SK-N-SH treated with all-trans-retinoic acid at 6 μM for 48 hours (cell line): ENCODE data around the gene TNIP3.

Experiments used
- ATAC-seq: fragments of 200-7000 bp; cut with Tn5 transposase; 3 replicates; pipeline ENCODE4 v1.9.1; 2020; ENCODE audit warnings: mild to moderate bottlenecking, moderate library complexity
- ARNTL ChIP-seq: fragments of 450-650 bp; formaldehyde crosslinking; IDR thresholded peaks from 2 replicates; pipeline ENCODE4 v1.5.0; 2020; ENCODE audit warnings: low read depth, mild to moderate bottlenecking, moderate library complexity, borderline replicate concordance
- BACH2 ChIP-seq: fragments of 250-450 bp; sonication (Bioruptor Pico); IDR thresholded peaks from 2 replicates; pipeline ENCODE4 v1.9.0; 2021; ENCODE audit warnings: mild to moderate bottlenecking, borderline replicate concordance
- CSDC2 ChIP-seq: fragments of 250-450 bp; sonication (Bioruptor Pico); IDR thresholded peaks from 2 replicates; pipeline ENCODE4 v1.5.0; 2020; ENCODE audit warnings: mild to moderate bottlenecking, moderate library complexity
- GLIS3 ChIP-seq: fragments of 250-450 bp; sonication (Bioruptor Pico); IDR thresholded peaks from 2 replicates; pipeline ENCODE4 v1.5.0; 2020; ENCODE audit warnings: mild to moderate bottlenecking, moderate library complexity
- ISL1 ChIP-seq: fragments of 250-450 bp; sonication (Bioruptor Pico); IDR thresholded peaks from 2 replicates; pipeline ENCODE4 v2.1.2; 2022; ENCODE audit warnings: mild to moderate bottlenecking, moderate library complexity
- RARB ChIP-seq: fragments of 250-450 bp; sonication (Bioruptor Pico); IDR thresholded peaks from 2 replicates; pipeline ENCODE4 v1.8.0; 2021; ENCODE audit warnings: mild to moderate bottlenecking, moderate library complexity
- SNAI2 ChIP-seq: fragments of 250-450 bp; sonication (Bioruptor Pico); IDR thresholded peaks from 2 replicates; pipeline ENCODE4 v1.5.0; 2020; ENCODE audit warnings: mild to moderate bottlenecking, moderate library complexity
- TCF4 ChIP-seq: fragments of 250-450 bp; sonication (Bioruptor Pico); IDR thresholded peaks from 2 replicates; pipeline ENCODE4 v1.8.0; 2021; ENCODE audit warnings: mild to moderate bottlenecking, moderate library complexity, borderline replicate concordance
- TOX ChIP-seq: fragments of 250-450 bp; sonication (Bioruptor Pico); IDR thresholded peaks from 2 replicates; pipeline ENCODE4 v1.8.0; 2021; ENCODE audit warnings: mild to moderate bottlenecking, moderate library complexity, borderline replicate concordance
- ZFP3 ChIP-seq: fragments of 250-450 bp; sonication (Bioruptor Pico); IDR thresholded peaks from 2 replicates; pipeline ENCODE4 v1.5.0; 2020; ENCODE audit warnings: mild to moderate bottlenecking, moderate library complexity
- ZNF565 ChIP-seq: fragments of 450-650 bp; formaldehyde crosslinking; conservative IDR thresholded peaks from 2 replicates; pipeline ENCODE4 v1.5.0; 2020; ENCODE audit warnings: low read depth, mild to moderate bottlenecking, moderate library complexity
- ZNF8 ChIP-seq: fragments of 450-650 bp; formaldehyde crosslinking; IDR thresholded peaks from 2 replicates; pipeline ENCODE4 v1.5.0; 2020; ENCODE audit warnings: mild to moderate bottlenecking, moderate library complexity
- TF ChIP-seq, protein P1 (sequence below): fragments of 250-450 bp; sonication (Bioruptor Pico); IDR thresholded peaks from 2 replicates; pipeline ENCODE4 v1.8.0; 2020; ENCODE audit warnings: mild to moderate bottlenecking, moderate library complexity, borderline replicate concordance
- TF ChIP-seq, protein P2 (sequence below): fragments of 250-450 bp; sonication (Bioruptor Pico); IDR thresholded peaks from 2 replicates; pipeline ENCODE4 v1.8.0; 2021; ENCODE audit warnings: low read depth, mild to moderate bottlenecking, moderate library complexity, borderline replicate concordance
- TF ChIP-seq, protein P3 (sequence below): fragments of 250-450 bp; sonication (Bioruptor Pico); IDR thresholded peaks from 2 replicates; pipeline ENCODE4 v1.5.0; 2020; ENCODE audit warnings: mild to moderate bottlenecking, moderate library complexity
- TF ChIP-seq, protein P4 (sequence below): fragments of 250-450 bp; sonication (Bioruptor Pico); IDR thresholded peaks from 2 replicates; pipeline ENCODE4 v1.5.1; 2021; ENCODE audit warnings: mild to moderate bottlenecking, moderate library complexity
- TF ChIP-seq, protein P5 (sequence below): fragments of 250-450 bp; sonication (Bioruptor Pico); IDR thresholded peaks from 2 replicates; pipeline ENCODE4 v1.5.1; 2020; ENCODE audit warnings: low read depth, mild to moderate bottlenecking, moderate library complexity

TNIP3 gene

DNA sequence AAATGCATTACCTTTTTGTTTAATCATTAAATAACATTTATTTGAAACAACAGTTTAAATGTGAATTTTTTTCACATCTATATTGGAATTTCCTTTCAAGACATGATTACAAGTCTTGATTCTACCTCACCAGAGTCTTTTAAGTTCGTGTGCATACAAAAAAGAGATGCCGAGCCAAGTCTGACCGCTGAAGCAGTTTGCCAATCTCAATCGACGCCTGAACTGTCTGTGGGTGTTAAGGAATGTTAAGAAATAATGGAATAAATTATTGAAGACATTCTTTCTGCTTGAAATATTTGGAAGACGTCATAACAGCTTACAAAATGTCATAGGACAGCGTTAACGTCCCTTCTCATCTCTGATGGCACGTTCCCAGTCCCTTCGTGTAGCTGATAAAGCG lies 27.9 kb upstream of the TNIP3 start:
- no peak for ATAC-seq
- TF ChIP-seq, protein P1, sequence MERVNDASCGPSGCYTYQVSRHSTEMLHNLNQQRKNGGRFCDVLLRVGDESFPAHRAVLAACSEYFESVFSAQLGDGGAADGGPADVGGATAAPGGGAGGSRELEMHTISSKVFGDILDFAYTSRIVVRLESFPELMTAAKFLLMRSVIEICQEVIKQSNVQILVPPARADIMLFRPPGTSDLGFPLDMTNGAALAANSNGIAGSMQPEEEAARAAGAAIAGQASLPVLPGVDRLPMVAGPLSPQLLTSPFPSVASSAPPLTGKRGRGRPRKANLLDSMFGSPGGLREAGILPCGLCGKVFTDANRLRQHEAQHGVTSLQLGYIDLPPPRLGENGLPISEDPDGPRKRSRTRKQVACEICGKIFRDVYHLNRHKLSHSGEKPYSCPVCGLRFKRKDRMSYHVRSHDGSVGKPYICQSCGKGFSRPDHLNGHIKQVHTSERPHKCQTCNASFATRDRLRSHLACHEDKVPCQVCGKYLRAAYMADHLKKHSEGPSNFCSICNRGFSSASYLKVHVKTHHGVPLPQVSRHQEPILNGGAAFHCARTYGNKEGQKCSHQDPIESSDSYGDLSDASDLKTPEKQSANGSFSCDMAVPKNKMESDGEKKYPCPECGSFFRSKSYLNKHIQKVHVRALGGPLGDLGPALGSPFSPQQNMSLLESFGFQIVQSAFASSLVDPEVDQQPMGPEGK: no peak
- no peak for TF ChIP-seq ZNF8 (CRISPR knock-in tag)
- no peak for TF ChIP-seq TCF4 (CRISPR knock-in tag)
- TF ChIP-seq ZNF565: no peak
- TF ChIP-seq, protein P2, sequence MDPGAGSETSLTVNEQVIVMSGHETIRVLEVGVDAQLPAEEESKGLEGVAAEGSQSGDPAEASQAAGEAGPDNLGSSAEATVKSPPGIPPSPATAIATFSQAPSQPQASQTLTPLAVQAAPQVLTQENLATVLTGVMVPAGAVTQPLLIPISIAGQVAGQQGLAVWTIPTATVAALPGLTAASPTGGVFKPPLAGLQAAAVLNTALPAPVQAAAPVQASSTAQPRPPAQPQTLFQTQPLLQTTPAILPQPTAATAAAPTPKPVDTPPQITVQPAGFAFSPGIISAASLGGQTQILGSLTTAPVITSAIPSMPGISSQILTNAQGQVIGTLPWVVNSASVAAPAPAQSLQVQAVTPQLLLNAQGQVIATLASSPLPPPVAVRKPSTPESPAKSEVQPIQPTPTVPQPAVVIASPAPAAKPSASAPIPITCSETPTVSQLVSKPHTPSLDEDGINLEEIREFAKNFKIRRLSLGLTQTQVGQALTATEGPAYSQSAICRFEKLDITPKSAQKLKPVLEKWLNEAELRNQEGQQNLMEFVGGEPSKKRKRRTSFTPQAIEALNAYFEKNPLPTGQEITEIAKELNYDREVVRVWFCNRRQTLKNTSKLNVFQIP (CRISPR knock-in tag): no peak
- no peak for TF ChIP-seq BACH2 (CRISPR knock-in tag)
- TF ChIP-seq ZFP3: no peak
- no peak for TF ChIP-seq RARB (CRISPR knock-in tag)
- TF ChIP-seq SNAI2 (CRISPR knock-in tag): no peak
- TF ChIP-seq, protein P3, sequence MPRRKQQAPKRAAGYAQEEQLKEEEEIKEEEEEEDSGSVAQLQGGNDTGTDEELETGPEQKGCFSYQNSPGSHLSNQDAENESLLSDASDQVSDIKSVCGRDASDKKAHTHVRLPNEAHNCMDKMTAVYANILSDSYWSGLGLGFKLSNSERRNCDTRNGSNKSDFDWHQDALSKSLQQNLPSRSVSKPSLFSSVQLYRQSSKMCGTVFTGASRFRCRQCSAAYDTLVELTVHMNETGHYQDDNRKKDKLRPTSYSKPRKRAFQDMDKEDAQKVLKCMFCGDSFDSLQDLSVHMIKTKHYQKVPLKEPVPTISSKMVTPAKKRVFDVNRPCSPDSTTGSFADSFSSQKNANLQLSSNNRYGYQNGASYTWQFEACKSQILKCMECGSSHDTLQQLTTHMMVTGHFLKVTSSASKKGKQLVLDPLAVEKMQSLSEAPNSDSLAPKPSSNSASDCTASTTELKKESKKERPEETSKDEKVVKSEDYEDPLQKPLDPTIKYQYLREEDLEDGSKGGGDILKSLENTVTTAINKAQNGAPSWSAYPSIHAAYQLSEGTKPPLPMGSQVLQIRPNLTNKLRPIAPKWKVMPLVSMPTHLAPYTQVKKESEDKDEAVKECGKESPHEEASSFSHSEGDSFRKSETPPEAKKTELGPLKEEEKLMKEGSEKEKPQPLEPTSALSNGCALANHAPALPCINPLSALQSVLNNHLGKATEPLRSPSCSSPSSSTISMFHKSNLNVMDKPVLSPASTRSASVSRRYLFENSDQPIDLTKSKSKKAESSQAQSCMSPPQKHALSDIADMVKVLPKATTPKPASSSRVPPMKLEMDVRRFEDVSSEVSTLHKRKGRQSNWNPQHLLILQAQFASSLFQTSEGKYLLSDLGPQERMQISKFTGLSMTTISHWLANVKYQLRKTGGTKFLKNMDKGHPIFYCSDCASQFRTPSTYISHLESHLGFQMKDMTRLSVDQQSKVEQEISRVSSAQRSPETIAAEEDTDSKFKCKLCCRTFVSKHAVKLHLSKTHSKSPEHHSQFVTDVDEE (CRISPR knock-in tag): no peak
- no peak for TF ChIP-seq CSDC2 (CRISPR knock-in tag)

DNA sequence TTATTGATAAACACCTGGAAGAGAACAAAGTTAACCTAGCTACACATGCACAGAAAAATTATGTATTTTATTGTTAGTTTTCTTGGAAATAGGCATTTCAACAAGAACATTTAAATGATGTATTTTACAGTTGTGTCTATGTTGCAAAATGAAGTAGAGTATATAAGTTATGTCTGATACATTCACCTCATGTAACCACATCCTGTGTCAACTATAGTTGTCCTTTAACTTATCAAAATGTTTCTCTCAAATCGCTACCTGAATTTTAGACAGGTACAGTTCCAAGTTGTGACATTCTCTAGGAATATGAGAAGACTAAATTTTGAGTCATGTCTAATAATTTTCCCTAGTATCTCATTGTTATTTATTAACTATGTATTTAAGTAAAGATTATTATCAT lies 27.2 kb upstream of the TNIP3 start:
- TF ChIP-seq, protein P4, sequence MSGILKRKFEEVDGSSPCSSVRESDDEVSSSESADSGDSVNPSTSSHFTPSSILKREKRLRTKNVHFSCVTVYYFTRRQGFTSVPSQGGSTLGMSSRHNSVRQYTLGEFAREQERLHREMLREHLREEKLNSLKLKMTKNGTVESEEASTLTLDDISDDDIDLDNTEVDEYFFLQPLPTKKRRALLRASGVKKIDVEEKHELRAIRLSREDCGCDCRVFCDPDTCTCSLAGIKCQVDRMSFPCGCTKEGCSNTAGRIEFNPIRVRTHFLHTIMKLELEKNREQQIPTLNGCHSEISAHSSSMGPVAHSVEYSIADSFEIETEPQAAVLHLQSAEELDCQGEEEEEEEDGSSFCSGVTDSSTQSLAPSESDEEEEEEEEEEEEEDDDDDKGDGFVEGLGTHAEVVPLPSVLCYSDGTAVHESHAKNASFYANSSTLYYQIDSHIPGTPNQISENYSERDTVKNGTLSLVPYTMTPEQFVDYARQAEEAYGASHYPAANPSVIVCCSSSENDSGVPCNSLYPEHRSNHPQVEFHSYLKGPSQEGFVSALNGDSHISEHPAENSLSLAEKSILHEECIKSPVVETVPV (CRISPR knock-in tag): no peak
- TF ChIP-seq, protein P5, sequence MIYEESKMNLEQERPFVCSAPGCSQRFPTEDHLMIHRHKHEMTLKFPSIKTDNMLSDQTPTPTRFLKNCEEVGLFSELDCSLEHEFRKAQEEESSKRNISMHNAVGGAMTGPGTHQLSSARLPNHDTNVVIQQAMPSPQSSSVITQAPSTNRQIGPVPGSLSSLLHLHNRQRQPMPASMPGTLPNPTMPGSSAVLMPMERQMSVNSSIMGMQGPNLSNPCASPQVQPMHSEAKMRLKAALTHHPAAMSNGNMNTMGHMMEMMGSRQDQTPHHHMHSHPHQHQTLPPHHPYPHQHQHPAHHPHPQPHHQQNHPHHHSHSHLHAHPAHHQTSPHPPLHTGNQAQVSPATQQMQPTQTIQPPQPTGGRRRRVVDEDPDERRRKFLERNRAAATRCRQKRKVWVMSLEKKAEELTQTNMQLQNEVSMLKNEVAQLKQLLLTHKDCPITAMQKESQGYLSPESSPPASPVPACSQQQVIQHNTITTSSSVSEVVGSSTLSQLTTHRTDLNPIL (CRISPR knock-in tag): no peak
- TF ChIP-seq ARNTL (no peak), TOX (CRISPR knock-in tag) (no peak), GLIS3 (CRISPR knock-in tag) (no peak), RARB (CRISPR knock-in tag) (no peak), ISL1 (CRISPR knock-in tag) (no peak), ZFP3 (no peak), TCF4 (CRISPR knock-in tag) (no peak), ZNF8 (CRISPR knock-in tag) (no peak)
- no peak for ATAC-seq

DNA sequence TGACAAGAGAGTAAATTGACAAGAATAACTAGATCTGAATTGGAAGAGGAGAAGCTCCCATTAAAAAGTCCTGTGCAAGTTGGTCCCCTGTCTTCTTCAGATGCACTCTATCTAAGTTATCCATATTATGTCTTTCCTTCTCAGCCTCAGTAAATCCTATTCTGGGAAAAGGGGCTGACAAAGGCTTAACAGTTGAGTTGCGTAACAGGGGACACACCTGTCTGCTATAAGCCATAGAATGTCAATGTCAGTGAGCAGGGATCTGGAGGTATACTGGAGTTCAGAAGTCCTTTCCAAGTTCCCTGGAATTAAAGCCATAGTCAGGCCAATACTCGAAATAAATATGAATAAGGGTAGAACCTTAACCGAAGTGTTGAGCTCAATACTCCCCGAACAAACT lies 26.3 kb upstream of the TNIP3 start:
- TF ChIP-seq ZNF8 (CRISPR knock-in tag) (no peak), ZNF565 (no peak), GLIS3 (CRISPR knock-in tag) (no peak), TOX (CRISPR knock-in tag) (no peak)
- TF ChIP-seq, protein P1: no peak
- TF ChIP-seq, all 23 proteins: peak for 0
- ATAC-seq: no peak
